HepG2 (cell line): Measurements from ENCODE around the gene BFSP1. TPM values are rescaled to one million over a fixed set of nuclear protein-coding genes. Genes with fewer than 3 reads are reported as not detected.
A peak's percentile ranks its signal among the peaks of the same experiment; 100 is the strongest.

ENCODE experiments used
- ARNT2 ChIP-seq: sonication (generic); formaldehyde crosslinking; IDR thresholded peaks from 2 replicates; pipeline ENCODE4 v1.8.0; 2022; ENCODE audit warnings: mild to moderate bottlenecking, low read depth, missing genetic modification reagents, moderate library complexity
- ATF7 ChIP-seq, 2 experiments: fragments of 450-650 bp in 1 of 2; sonication (generic) in 1 of 2; formaldehyde crosslinking in 1 of 2; IDR thresholded peaks; 2 replicates each; pipeline versions ENCODE4 v1.4.0 to v1.6.1; 2016 to 2020; ENCODE audit warnings: antibody characterized with exemption in 1 of 2, mild to moderate bottlenecking in 1 of 2, missing genetic modification reagents in 1 of 2
- CREB1 ChIP-seq, 2 experiments: fragments of 450-650 bp in 1 of 2; IDR thresholded peaks; 2 replicates each; pipeline ENCODE4 v1.6.1; 2016 to 2017; ENCODE audit warnings: control low read depth in 1 of 2, mild to moderate bottlenecking in 1 of 2, missing compliant biosample characterization in 1 of 2, missing genetic modification characterization in 1 of 2
- HMGXB4 ChIP-seq, 2 experiments: sonication (generic) in 1 of 2; formaldehyde crosslinking in 1 of 2; IDR thresholded peaks; 2 replicates each; pipeline versions ENCODE4 v1.4.0 to v1.6.1; 2018 to 2020; ENCODE audit warnings: missing genetic modification reagents in 2 of 2, borderline replicate concordance in 1 of 2, low read depth in 1 of 2, mild to moderate bottlenecking in 1 of 2, missing biosample characterization in 1 of 2
- KMT2A ChIP-seq: sonication (generic); formaldehyde crosslinking; IDR thresholded peaks from 2 replicates; pipeline ENCODE4 v1.4.0; 2020; ENCODE audit warnings: missing genetic modification reagents
- NFKB2 ChIP-seq: sonication (generic); formaldehyde crosslinking; IDR thresholded peaks from 2 replicates; pipeline ENCODE4 v1.4.0; 2020; ENCODE audit warnings: missing genetic modification reagents, borderline replicate concordance
- NR0B2 ChIP-seq: sonication (generic); formaldehyde crosslinking; IDR thresholded peaks from 2 replicates; pipeline ENCODE4 v1.4.0; 2020; ENCODE audit warnings: mild to moderate bottlenecking, missing genetic modification reagents
- PHF8 ChIP-seq: sonication (generic); formaldehyde crosslinking; IDR thresholded peaks from 2 replicates; pipeline ENCODE4 v1.5.0; 2020; ENCODE audit warnings: missing genetic modification reagents
- TEAD3 ChIP-seq: optimal IDR thresholded peaks from 2 replicates; pipeline ENCODE3; 2016; ENCODE audit warnings: borderline replicate concordance
- THRA ChIP-seq: sonication (generic); formaldehyde crosslinking; IDR thresholded peaks from 2 replicates; pipeline ENCODE4 v1.4.0; 2020; ENCODE audit warnings: missing genetic modification reagents, borderline replicate concordance
- ZBED4 ChIP-seq: sonication (generic); formaldehyde crosslinking; IDR thresholded peaks from 2 replicates; pipeline ENCODE4 v1.4.0; 2020; ENCODE audit warnings: missing genetic modification reagents, borderline replicate concordance
- ZNF225 ChIP-seq: sonication (generic); formaldehyde crosslinking; IDR thresholded peaks from 2 replicates; pipeline ENCODE4 v1.4.0; 2020; ENCODE audit warnings: mild to moderate bottlenecking, missing genetic modification reagents
- ZNF597 ChIP-seq: sonication (generic); formaldehyde crosslinking; IDR thresholded peaks from 2 replicates; pipeline ENCODE4 v1.5.0; 2020; ENCODE audit warnings: missing genetic modification reagents
- ZNF7 ChIP-seq: IDR thresholded peaks from 2 replicates; pipeline ENCODE4 v1.6.1; 2016; ENCODE audit warnings: missing biosample characterization, missing genetic modification reagents
- ZNF768 ChIP-seq: sonication (generic); formaldehyde crosslinking; IDR thresholded peaks from 2 replicates; pipeline ENCODE4 v1.4.0; 2020; ENCODE audit warnings: missing genetic modification reagents
- polyA plus RNA-seq, 8 experiments: library from polyadenylated mRNA; depleted of rRNA in 3 of 8; stranded (reverse) in 7 of 8; unstranded in 1 of 8; fragments of >200 nt; fragmentation: Illumina TruSeq in 4 of 8; extraction: Trizol in 4 of 8; gene quantifications; 2 replicates each; pipeline versions ENCODE4 v1.2.1 to v1.2.3, GENCODE V29; 2011 to 2016; ENCODE audit warnings: low read depth in 4 of 8, missing spikeins in 1 of 8, mixed read lengths in 1 of 8; ENCODE audit not compliant: insufficient read depth in 1 of 8
- total RNA-seq, 5 experiments: library from RNA; depleted of rRNA; stranded (reverse); fragments of >200 nt; fragmentation: Illumina TruSeq; extraction: Trizol; gene quantifications; 2 replicates each; pipeline ENCODE4 v1.2.3, GENCODE V29; 2016; ENCODE audit warnings: low read depth in 1 of 5

Gene BFSP1
- total and polyA plus RNA-seq, 2 of the 13 experiments (the other 11 are each of a cell fraction or from before 2014, with no cell fraction given), result 0.22 to 0.26 TPM

GRCh38 chr20:17530716-17531664 lies at the start of gene BFSP1 (continued):
- TF ChIP-seq ATF7 (IDR thresholded peaks at IDR 0.05) (peak; percentile 76), ATF7 (CRISPR knock-in tag; IDR thresholded peaks at IDR 0.05) (no peak), THRA (peak; percentile 18; the same call in 1 of the 2 replicates), ARNT2 (CRISPR knock-in tag) (peak; percentile 84), ZBED4 (peak; percentile 90), NFKB2 (CRISPR knock-in tag) (peak; percentile 60; the same call in 1 of the 2 replicates), ZNF225 (CRISPR knock-in tag) (peak; percentile 77), ZNF768 (CRISPR knock-in tag) (peak; percentile 93), NR0B2 (CRISPR knock-in tag) (0 out of 2 replicates have a peak, but pooled peaks have one; percentile 53), CREB1 (IDR thresholded peaks at IDR 0.05) (peak; percentile 71), CREB1 (CRISPR knock-in tag; IDR thresholded peaks at IDR 0.05) (no peak), ZNF7 (CRISPR knock-in tag) (0 out of 2 replicates have a peak, but pooled peaks have one; percentile 22), HMGXB4 (CRISPR knock-in tag; IDR thresholded peaks at IDR 0.05; ENCODE audit: borderline replicate concordance in 1 of 2, low read depth in 1 of 2) (peak in 1 of 2 experiments; percentile 48; a peak in 1 of 4 replicates), KMT2A (CRISPR knock-in tag) (peak; percentile 60; the same call in 1 of the 2 replicates), ZNF597 (CRISPR knock-in tag) (no peak), TEAD3 (CRISPR knock-in tag) (peak; percentile 35), PHF8 (CRISPR knock-in tag) (peak; percentile 59)
